ENCODE measurements around the gene EMC6. TPM values are rescaled to one million over a fixed set of nuclear protein-coding genes. Genes with fewer than 3 reads are reported as not detected.

Gene EMC6
- total RNA-seq, 3 donors from 2014 or later (not counting 1 experiment from before 2014, with no cell fraction given): 29.3 to 34.7 (median 32.1) TPM

DNA sequence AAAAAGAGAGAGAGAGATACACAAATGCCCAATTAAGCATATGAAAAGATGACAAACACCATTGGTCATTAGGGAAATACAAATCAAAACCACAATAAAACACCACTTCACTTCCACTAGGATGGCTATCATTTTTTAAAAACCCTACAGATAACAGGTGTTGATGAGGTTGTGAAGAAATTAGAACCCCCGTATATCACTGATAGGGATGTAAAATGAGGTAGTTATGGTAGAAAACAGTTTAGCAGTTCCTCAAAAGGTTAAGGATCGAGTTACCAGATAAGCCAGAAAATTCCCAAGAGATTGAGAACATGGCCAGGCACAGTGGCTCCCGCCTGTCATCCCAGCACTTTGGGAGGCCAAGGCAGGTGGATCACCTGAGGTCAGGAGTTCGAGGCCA is 24.5 kb downstream of the EMC6 start:
- no peaks in the 10 kb centered on the region for H3K9me3 Mint-ChIP-seq
- Histone ChIP-seq H3K36me3 (ENCODE audit: control insufficient read depth, insufficient read depth, low read length) (peaks cover 2% of the 10 kb centered on the region), H3K4me3 (ENCODE audit: low read length) (peak overlapping the region; percentile 21), H3K9me3 (ENCODE audit: control insufficient read depth, insufficient read depth, low read length) (no peaks in the 10 kb centered on the region), H3K27ac (ENCODE audit: low read length) (peak overlapping the region; percentile 43), H3K27me3 (ENCODE audit: control insufficient read depth, insufficient read depth, low read length) (peaks cover 3% of the 10 kb centered on the region), H3K4me1 (ENCODE audit: control insufficient read depth, insufficient read depth, low read length) (peaks cover 71% of the 10 kb centered on the region)
- TF ChIP-seq, protein P1, sequence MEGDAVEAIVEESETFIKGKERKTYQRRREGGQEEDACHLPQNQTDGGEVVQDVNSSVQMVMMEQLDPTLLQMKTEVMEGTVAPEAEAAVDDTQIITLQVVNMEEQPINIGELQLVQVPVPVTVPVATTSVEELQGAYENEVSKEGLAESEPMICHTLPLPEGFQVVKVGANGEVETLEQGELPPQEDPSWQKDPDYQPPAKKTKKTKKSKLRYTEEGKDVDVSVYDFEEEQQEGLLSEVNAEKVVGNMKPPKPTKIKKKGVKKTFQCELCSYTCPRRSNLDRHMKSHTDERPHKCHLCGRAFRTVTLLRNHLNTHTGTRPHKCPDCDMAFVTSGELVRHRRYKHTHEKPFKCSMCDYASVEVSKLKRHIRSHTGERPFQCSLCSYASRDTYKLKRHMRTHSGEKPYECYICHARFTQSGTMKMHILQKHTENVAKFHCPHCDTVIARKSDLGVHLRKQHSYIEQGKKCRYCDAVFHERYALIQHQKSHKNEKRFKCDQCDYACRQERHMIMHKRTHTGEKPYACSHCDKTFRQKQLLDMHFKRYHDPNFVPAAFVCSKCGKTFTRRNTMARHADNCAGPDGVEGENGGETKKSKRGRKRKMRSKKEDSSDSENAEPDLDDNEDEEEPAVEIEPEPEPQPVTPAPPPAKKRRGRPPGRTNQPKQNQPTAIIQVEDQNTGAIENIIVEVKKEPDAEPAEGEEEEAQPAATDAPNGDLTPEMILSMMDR (IDR thresholded peaks at IDR 0.05): no peak
- no peak overlapping the region for H3K27ac Mint-ChIP-seq
- peaks cover 12 to 36% of the 10 kb centered on the region in 2 donors for H3K4me1 Mint-ChIP-seq
- H3K4me3 Mint-ChIP-seq: no peak overlapping the region
- DNase-seq: no peak
- 73% methylated on average over 4 of the region's 4 CpGs for WGBS (ENCODE audit: insufficient coverage)
- ATAC-seq: no peak
- no peaks in the 10 kb centered on the region for H3K36me3 Mint-ChIP-seq
- peaks cover 0 to 8% of the 10 kb centered on the region in 2 donors for H3K27me3 Mint-ChIP-seq (ENCODE audit: low read depth in 2 of 2)
- intact Hi-C loops (cut with micrococcal nuclease): loop anchor here (5.0 kb wide), 1 partner anchor 74 kb away; no protein-coding TSS in a partner anchor

DNA sequence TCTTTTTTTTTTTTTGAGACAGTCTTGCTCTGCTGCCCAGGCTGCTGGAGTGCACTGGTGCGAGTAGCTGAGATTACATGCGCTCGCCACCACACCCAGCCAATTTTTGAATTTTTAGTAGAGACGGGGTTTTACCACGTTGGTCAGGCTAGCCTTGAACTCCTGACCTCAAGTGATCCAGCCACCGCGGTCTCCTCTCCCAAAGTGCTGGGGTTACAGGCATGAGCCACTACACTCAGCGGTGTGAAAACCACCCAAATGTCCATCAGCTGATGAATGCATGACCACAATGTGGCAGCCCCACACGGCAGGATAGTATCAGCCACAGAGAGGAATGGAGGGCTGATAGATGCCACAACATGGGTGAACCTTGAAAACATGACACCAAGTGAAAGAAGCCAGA is 25.2 kb downstream of the EMC6 start:
- no peaks in the 10 kb centered on the region for H3K36me3 Mint-ChIP-seq
- 5% methylated on average over 9 of the region's 9 CpGs for WGBS (ENCODE audit: insufficient coverage)
- Histone ChIP-seq H3K36me3 (ENCODE audit: control insufficient read depth, insufficient read depth, low read length) (peaks cover 2% of the 10 kb centered on the region), H3K4me3 (ENCODE audit: low read length) (peak overlapping the region; percentile 60), H3K27me3 (ENCODE audit: control insufficient read depth, insufficient read depth, low read length) (peaks cover 3% of the 10 kb centered on the region), H3K4me1 (ENCODE audit: control insufficient read depth, insufficient read depth, low read length) (peaks cover 68% of the 10 kb centered on the region), H3K27ac (ENCODE audit: low read length) (peak overlapping the region; percentile 52), H3K9me3 (ENCODE audit: control insufficient read depth, insufficient read depth, low read length) (no peaks in the 10 kb centered on the region)
- intact Hi-C loops (cut with micrococcal nuclease): loop anchor here (1.0 to 5.0 kb wide), 3 partner anchors 17 to 102 kb away; no protein-coding TSS in a partner anchor
- peak overlapping the region; percentile 62 for H3K4me3 Mint-ChIP-seq
- H3K4me1 Mint-ChIP-seq: peaks cover 12 to 36% of the 10 kb centered on the region in 2 donors
- peaks cover 0 to 8% of the 10 kb centered on the region in 2 donors for H3K27me3 Mint-ChIP-seq (ENCODE audit: low read depth in 2 of 2)
- ATAC-seq: peak; percentile 70 to 87 (median 74)
- peak overlapping the region; percentile 69 to 79 for H3K27ac Mint-ChIP-seq
- peak; percentile 61 to 63 for DNase-seq
- no peaks in the 10 kb centered on the region for H3K9me3 Mint-ChIP-seq
- TF ChIP-seq, protein P1 (IDR thresholded peaks at IDR 0.05): no peak

DNA sequence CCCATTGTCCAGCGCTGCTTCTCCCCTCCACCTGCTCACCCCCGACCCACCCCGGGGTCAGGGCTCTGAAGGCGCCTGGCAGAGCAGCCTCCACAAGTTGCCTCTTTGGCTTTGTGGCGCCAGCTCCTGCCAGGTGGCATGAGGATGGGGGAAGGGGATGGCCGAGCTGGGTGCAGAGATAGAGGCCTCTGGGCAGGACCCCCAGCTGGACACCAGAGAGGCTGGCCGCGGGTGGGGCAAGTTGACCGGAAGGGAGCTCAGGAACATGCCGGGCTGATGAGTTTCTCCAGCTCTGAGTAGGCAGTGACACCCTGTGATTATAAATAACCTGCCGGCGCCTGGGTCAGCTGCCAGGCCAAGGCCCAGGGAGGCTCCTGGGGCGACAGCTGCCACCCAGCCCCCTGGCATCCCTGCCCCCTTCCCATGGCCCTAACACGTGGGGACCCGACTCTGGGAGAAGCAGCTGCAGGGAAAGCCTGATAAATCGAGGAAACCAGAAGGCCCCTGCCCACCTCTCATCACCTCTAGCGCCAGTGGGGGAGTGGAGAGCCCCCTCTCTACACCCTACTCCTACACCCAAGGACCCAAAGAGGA is 26.6 kb downstream of the EMC6 start:
- Histone ChIP-seq H3K4me1 (ENCODE audit: control insufficient read depth, insufficient read depth, low read length) (peaks cover 58% of the 10 kb centered on the region), H3K9me3 (ENCODE audit: control insufficient read depth, insufficient read depth, low read length) (no peaks in the 10 kb centered on the region), H3K36me3 (ENCODE audit: control insufficient read depth, insufficient read depth, low read length) (peaks cover 2% of the 10 kb centered on the region), H3K27ac (ENCODE audit: low read length) (peak overlapping the region; percentile 52), H3K4me3 (ENCODE audit: low read length) (peak overlapping the region; percentile 60), H3K27me3 (ENCODE audit: control insufficient read depth, insufficient read depth, low read length) (peaks cover 3% of the 10 kb centered on the region)
- Mint-ChIP-seq H3K4me1 (peaks cover 12 to 36% of the 10 kb centered on the region in 2 donors), H3K36me3 (no peaks in the 10 kb centered on the region), H3K9me3 (no peaks in the 10 kb centered on the region), H3K4me3 (peak overlapping the region; percentile 63), H3K27ac (peak overlapping the region in 1 of 2 donors; percentile 79), H3K27me3 (ENCODE audit: low read depth in 2 of 2) (peaks cover 0 to 8% of the 10 kb centered on the region in 2 donors)
- 14% methylated on average over 16 of the region's 17 CpGs for WGBS (ENCODE audit: insufficient coverage)
- TF ChIP-seq, protein P1 (IDR thresholded peaks at IDR 0.05): no peak
- ATAC-seq (no peak), DNase-seq (no peak)
- intact Hi-C loops (cut with micrococcal nuclease): loop anchor here (2.0 kb wide), 1 partner anchor 16 kb away; no protein-coding TSS in a partner anchor

Measured in natural killer cell (primary cell).